Spleen (tissue), 7 donors: Measurements from ENCODE around the gene MAPK13.

Experiments used
- CTCF ChIP-seq, 11 experiments: fragments of 200-600 bp in 7 of 11; fragments of 450-650 bp in 4 of 11; sonication (generic) in 4 of 11; IDR thresholded peaks in 8 of 11; conservative IDR thresholded peaks in 3 of 11; 1 replicate in 7 of 11; 2 replicates in 4 of 11; pipeline versions ENCODE4 v1.4.0 to v1.8.0; 2016 to 2021; ENCODE audit warnings: antibody characterized with exemption in 11 of 11, inconsistent platforms in 4 of 11, mild to moderate bottlenecking in 1 of 11
- POLR2A ChIP-seq, 3 donors: fragments of 450-650 bp; IDR thresholded peaks; one replicate each; pipeline ENCODE4 v1.5.1; 2017; ENCODE audit warnings: antibody characterized with exemption in 3 of 3, mild to moderate bottlenecking in 1 of 3
- POLR2AphosphoS5 ChIP-seq, 3 donors: sonication (generic); formaldehyde crosslinking; IDR thresholded peaks; one replicate each; pipeline ENCODE4 v1.5.1; 2017; ENCODE audit warnings: antibody characterized with exemption in 3 of 3
- donor health status: DM: no; HTN: no; CAD: no; lungs with moderate emphysema.
- donor health status: DM: no; HTN: no; CAD: no.
- donor health status: DM: no; HTN: no; CAD: no.

DNA sequence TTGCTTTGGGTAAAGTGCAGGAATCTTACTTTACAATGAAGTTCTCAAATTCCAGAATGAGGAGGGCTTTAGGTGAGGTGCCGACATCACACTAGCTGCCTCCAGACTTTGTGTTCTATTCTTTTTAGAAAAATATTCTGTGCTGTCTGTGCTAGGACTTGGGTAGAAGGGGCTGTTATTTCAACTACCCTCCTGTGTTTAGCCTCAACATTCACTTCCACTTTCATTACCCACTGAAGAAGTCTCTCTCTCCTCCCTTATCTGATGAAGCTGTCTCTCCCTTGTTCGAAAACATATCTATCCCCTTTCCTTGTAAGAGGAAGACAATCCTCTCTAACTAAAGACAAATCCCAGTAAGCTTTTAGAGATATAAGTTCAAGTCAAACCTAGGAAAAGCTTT, 41.3 kb downstream of the MAPK13 start:
- TF ChIP-seq POLR2A (IDR thresholded peaks at IDR 0.05) (no peak), CTCF (IDR thresholded peaks at IDR 0.05 in 8 of 11, conservative IDR thresholded peaks at IDR 0.05 in 3 of 11) (no peak), POLR2AphosphoS5 (IDR thresholded peaks at IDR 0.05) (no peak)
